WI38 (cell line): ENCODE data around the gene STAT5B.
"Not testable (repeated sequence)": the region's sequence is repeated elsewhere in the genome, so short reads cannot be mapped to it uniquely, and the experiment has no call there.

Source experiments
- H3K4me3 ChIP-seq: 2 replicates; pipeline ENCODE4 v1.5.1; 2011; ENCODE audit warnings: low read depth, mild to moderate bottlenecking, control low read depth, low read length
- TF ChIP-seq, protein P1 (sequence below): IDR thresholded peaks from 2 replicates; pipeline ENCODE4 v1.5.1; 2012; ENCODE audit warnings: low read depth, mild to moderate bottlenecking, control low read depth, low read length

Gene STAT5B

DNA sequence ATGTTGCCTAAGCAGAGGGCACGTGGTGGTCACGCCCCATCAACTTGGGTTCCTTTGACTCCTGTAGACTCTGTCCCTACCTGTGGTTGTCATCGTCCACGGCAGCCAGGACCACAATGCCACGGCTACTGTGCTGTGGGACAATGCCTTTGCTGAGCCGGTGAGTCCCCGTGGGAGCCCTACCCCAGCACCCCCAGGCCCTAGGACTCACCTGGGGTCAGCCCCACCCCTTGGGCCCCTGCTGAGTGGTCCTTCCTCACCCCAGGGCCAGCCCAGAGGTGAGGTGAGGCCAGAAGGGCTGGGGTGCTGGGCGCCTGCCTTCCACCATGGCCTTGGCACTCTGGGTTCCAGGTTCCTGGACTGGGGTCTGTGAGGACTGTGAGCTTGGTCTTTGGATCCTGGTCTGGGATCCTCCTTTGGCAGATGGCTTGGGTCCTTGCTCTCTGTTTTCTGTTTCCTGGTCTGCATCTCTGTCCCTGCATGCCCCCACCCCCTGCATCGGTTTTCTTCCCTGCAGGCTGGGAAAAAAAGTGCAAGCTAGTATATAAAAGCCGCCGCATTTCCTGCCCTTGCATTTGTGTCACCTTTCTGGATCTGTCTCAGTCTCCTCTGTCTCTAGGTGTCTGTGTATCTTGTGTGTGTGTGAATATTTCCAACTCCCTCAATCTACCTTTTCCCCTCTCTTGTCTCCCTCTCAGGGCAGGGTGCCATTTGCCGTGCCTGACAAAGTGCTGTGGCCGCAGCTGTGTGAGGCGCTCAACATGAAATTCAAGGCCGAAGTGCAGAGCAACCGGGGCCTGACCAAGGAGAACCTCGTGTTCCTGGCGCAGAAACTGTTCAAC, 29.6 kb upstream of the STAT5B start:
- TF ChIP-seq, protein P1, sequence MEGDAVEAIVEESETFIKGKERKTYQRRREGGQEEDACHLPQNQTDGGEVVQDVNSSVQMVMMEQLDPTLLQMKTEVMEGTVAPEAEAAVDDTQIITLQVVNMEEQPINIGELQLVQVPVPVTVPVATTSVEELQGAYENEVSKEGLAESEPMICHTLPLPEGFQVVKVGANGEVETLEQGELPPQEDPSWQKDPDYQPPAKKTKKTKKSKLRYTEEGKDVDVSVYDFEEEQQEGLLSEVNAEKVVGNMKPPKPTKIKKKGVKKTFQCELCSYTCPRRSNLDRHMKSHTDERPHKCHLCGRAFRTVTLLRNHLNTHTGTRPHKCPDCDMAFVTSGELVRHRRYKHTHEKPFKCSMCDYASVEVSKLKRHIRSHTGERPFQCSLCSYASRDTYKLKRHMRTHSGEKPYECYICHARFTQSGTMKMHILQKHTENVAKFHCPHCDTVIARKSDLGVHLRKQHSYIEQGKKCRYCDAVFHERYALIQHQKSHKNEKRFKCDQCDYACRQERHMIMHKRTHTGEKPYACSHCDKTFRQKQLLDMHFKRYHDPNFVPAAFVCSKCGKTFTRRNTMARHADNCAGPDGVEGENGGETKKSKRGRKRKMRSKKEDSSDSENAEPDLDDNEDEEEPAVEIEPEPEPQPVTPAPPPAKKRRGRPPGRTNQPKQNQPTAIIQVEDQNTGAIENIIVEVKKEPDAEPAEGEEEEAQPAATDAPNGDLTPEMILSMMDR, result no peak
- H3K4me3 ChIP-seq, result no peak overlapping the region

DNA sequence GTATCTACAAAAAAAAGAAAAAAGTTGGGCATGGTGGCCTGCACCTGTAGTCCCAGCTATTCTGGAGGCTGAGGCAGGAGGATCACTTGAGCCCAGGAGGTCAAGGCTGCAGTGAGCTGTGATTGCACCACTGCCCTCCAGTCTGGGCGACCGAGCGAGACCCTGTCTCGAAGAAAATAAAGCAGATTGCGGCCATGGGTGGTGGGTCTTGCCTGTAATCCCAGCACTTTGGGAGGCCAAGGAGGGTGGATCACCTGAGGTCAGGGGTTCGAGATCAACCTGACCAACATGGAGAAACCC, 28.8 kb upstream of the STAT5B start:
- H3K4me3 ChIP-seq, result not testable (repeated sequence)

DNA sequence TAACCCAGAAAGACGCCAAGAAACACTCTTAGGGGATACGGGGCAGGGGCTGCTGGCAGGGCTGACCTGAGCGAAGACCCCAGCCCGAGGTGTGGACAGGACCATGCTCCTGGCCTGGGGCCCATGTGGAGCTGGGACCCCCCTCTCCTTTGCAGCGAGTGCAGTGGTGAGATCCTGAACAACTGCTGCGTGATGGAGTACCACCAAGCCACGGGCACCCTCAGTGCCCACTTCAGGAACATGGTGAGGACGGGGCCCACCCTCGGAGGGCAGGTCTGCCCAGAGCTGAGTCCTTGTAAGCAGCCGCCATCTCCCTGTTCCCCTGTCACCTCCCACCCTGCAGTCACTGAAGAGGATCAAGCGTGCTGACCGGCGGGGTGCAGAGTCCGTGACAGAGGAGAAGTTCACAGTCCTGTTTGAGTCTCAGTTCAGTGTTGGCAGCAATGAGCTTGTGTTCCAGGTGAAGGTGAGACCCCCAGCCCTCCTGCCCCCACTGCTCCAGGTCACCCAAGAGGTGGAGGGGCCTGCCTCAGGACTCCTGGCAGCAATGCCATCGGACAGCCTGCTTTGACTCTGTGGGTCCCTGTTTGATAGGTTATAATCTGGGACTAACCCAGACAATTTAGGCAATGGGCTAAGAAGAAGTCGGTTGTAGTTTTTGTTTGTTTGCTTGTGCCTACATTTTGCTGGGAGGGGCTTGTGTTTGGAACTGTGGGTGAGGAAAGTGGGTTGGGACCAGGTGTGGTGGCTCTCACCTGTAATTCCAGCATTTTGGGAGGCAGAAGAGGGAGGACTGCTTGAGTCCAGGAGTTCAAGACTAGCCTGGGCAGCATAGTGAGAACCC, 28.2 kb upstream of the STAT5B start:
- TF ChIP-seq, protein P1, result no peak
- no peak overlapping the region for H3K4me3 ChIP-seq

DNA sequence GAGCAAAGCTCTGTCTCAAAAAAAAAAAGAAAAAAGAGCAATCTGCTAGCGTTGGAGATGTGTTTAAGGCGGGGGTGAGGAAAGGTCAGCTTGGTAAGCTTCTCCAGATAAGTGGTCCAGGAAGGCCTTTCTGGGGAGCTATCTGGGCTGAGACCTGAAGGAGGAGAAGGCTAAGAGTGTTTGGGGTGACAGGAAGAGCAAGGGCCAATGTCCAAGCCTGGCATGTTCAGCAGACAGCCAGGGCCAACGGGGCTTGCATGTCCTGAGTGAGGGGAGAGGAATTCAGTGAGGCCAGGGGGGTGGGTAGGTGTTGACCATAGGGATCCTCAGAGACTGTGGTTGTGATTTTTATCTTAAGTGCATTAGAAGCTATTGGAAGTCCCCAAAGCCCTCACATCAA, 27.5 kb upstream of the STAT5B start:
- TF ChIP-seq, protein P1, result no peak
- no peak overlapping the region for H3K4me3 ChIP-seq

DNA sequence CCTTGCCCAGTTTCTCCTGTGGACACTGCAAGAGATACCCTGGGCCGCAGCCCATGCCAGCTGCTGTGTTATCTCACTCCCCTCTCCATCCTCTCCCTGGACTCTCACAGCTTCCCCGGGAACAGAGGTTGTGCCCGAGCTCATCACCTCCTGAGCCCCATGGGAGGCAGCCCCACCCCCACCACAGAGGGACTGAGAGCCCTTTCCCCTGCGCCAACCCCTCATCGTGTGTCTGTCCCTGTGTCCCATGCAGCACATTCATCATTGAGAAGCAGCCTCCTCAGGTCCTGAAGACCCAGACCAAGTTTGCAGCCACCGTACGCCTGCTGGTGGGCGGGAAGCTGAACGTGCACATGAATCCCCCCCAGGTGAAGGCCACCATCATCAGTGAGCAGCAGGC, 24.8 kb upstream of the STAT5B start:
- TF ChIP-seq, protein P1, result no peak
- H3K4me3 ChIP-seq, result no peak overlapping the region

DNA sequence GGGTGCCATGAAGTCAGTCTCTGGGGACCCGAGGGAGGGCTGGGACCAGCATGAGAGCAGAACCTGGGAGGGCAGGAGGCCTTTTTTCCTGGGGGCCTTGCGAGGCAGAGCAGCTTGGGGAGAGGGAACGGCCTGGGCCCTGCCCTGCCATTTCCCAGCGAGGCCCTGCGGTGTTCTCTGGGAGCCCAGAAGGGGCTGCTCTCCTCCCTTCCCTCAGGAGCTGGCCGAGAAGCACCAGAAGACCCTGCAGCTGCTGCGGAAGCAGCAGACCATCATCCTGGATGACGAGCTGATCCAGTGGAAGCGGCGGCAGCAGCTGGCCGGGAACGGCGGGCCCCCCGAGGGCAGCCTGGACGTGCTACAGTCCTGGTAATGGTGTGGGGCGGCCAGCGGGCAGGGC, 23.7 kb upstream of the STAT5B start:
- H3K4me3 ChIP-seq, result not testable (repeated sequence)

DNA sequence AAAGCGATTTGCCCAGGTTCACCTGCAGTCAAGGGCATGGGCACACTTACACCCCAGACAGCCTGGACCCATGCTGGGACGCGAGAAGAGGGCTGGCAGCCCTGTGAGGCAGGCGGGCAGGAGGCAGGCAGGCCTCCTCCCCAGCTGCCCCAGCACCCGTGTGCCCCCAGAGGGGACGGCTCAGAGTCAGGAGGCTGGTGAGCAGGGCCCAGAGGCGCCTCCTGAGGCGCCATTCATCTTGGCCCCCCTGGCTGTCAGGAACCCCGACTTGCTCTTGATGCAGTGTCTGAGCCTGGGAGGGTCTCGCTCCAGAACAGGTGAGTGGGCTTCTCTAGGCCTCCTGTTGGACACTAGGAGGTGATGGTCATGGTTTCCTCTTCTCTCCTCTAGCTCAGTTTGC, 23.2 kb upstream of the STAT5B start:
- not testable (repeated sequence) for H3K4me3 ChIP-seq

DNA sequence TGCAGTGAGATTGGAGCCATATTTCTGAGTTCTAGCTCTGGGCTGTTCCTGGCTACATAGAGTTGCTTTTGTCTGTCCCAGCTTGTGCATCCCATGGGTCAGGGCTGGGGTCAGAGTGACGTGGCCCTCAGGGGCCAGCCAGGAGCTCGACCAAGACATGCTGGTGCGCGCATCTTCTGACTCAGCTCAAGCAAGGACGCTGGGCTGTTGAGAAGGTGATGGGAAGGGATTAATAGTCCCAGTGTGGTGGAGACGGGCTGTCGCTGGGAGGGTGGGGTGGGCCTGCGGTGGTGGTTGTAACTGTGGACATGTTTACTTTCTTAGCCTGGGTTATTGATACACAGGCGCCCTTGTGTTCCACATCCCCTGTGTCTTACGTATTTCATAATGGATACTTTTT, 21.6 kb upstream of the STAT5B start:
- H3K4me3 ChIP-seq, result not testable (repeated sequence)

DNA sequence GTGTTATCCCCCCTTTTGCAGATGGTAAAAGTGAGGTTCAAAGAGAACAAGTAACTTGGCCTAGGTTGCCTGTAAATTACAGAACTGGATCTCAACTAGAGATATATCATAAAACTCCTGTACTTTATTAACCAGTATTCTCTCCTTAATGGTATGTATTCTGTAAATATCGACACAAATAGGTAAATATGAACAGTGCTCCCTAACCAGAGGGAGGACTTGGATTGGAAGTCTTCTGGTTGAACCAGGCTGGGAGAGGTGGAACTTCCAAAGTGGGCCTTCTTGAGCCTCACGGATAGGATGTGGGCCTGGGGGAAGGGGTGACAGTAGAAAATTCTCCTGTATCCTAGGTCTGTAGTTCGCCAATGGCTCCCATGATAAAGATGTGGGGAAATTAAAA, 19.8 kb upstream of the STAT5B start:
- no peak overlapping the region for H3K4me3 ChIP-seq
- TF ChIP-seq, protein P1, result no peak
